Measurements from ENCODE around the gene SND1. TPM values are rescaled to one million over a fixed set of nuclear protein-coding genes. Genes with fewer than 3 reads are reported as not detected.
A peak's percentile ranks its signal among the peaks of the same experiment; 100 is the strongest.

SND1 gene
- total RNA-seq, 1 donor from 2014 or later, result 232 TPM

GRCh38 chr7:127943541-127944521 lies 291.8 kb downstream of the SND1 start:
- Histone ChIP-seq H3K27me3 (ENCODE audit: control insufficient read depth, insufficient read depth, low read length) (no peaks in the 10 kb centered on the region), H3K4me3 (ENCODE audit: low read depth, low read length) (no peak overlapping the region), H3K36me3 (ENCODE audit: control insufficient read depth, insufficient read depth, low read length) (peaks cover 5% of the 10 kb centered on the region)
- TF ChIP-seq CTCF (IDR thresholded peaks at IDR 0.05; ENCODE audit: insufficient read depth, low read length, severe bottlenecking), result no peak
- DNase-seq (ENCODE audit: low read depth), result no peak
- no peak for FAIRE-seq

GRCh38 chr7:127946111-127946510 lies 294.1 kb downstream of the SND1 start:
- DNase-seq (ENCODE audit: low read depth) (peak; percentile 5), FAIRE-seq (no peak)
- peaks cover 5% of the 10 kb centered on the region for H3K36me3 ChIP-seq (ENCODE audit: control insufficient read depth, insufficient read depth, low read length)
- no peaks in the 10 kb centered on the region for H3K27me3 ChIP-seq (ENCODE audit: control insufficient read depth, insufficient read depth, low read length)
- H3K4me3 ChIP-seq (ENCODE audit: low read depth, low read length), result no peak overlapping the region
- TF ChIP-seq CTCF (IDR thresholded peaks at IDR 0.05; ENCODE audit: insufficient read depth, low read length, severe bottlenecking), result no peak

GRCh38 chr7:127946847-127947246 lies 294.9 kb downstream of the SND1 start:
- DNase-seq (ENCODE audit: low read depth) (no peak), FAIRE-seq (no peak)
- Histone ChIP-seq H3K27me3 (ENCODE audit: control insufficient read depth, insufficient read depth, low read length) (no peaks in the 10 kb centered on the region), H3K4me3 (ENCODE audit: low read depth, low read length) (no peak overlapping the region), H3K36me3 (ENCODE audit: control insufficient read depth, insufficient read depth, low read length) (peaks cover 5% of the 10 kb centered on the region)
- TF ChIP-seq CTCF (IDR thresholded peaks at IDR 0.05; ENCODE audit: insufficient read depth, low read length, severe bottlenecking), result no peak

- Histone ChIP-seq H3K27me3 (ENCODE audit: control insufficient read depth, insufficient read depth, low read length) (no peaks in the 10 kb centered on the region), H3K4me3 (ENCODE audit: low read depth, low read length) (no peak overlapping the region), H3K36me3 (ENCODE audit: control insufficient read depth, insufficient read depth, low read length) (peaks cover 5% of the 10 kb centered on the region)
- TF ChIP-seq CTCF (IDR thresholded peaks at IDR 0.05; ENCODE audit: insufficient read depth, low read length, severe bottlenecking), result no peak
- DNase-seq (ENCODE audit: low read depth), result no peak
- FAIRE-seq, result no peak
Measured at GRCh38 chr7:127948312-127948711, 296.3 kb downstream of the SND1 start.

GRCh38 chr7:127948930-127949329 lies 296.9 kb downstream of the SND1 start:
- no peak for TF ChIP-seq CTCF (IDR thresholded peaks at IDR 0.05; ENCODE audit: insufficient read depth, low read length, severe bottlenecking)
- H3K36me3 ChIP-seq (ENCODE audit: control insufficient read depth, insufficient read depth, low read length), result peaks cover 4% of the 10 kb centered on the region
- DNase-seq (ENCODE audit: low read depth) (no peak), FAIRE-seq (no peak)
- no peak overlapping the region for H3K4me3 ChIP-seq (ENCODE audit: low read depth, low read length)
- H3K27me3 ChIP-seq (ENCODE audit: control insufficient read depth, insufficient read depth, low read length), result no peaks in the 10 kb centered on the region

Measured in bronchial epithelial cell (primary cell).